Gastrocnemius medialis (tissue), 4 donors: ENCODE measurements around the gene GABBR2. TPM values are rescaled to one million over a fixed set of nuclear protein-coding genes. Genes with fewer than 3 reads are reported as not detected.

Experiments
- ATAC-seq, 2 donors: fragments of 150-250 bp; one replicate each; pipeline ENCODE4 v1.9.1; 2016
- DNase-seq, 2 donors: peaks; one replicate each; pipeline ENCODE4 v3.0.0-alpha.2; 2019
- H3K27ac ChIP-seq, 4 donors: fragments of 200-600 bp; sonication (generic); 1 replicate in 1 of 4; 2 replicates in 3 of 4; pipeline ENCODE4 v1.5.1; 2016 to 2018; ENCODE audit warnings: mild to moderate bottlenecking in 2 of 4, moderate library complexity in 1 of 4
- H3K27me3 ChIP-seq, 3 donors: fragments of 200-600 bp; sonication (generic) in 2 of 3; 1 replicate in 1 of 3; 2 replicates in 2 of 3; pipeline versions ENCODE4 v1.5.1 to v1.6.0; 2016 to 2019; ENCODE audit warnings: mild to moderate bottlenecking in 1 of 3, moderate library complexity in 1 of 3
- H3K36me3 ChIP-seq, 2 donors: fragments of 200-600 bp; sonication (generic) in 1 of 2; one replicate each; pipeline ENCODE4 v1.5.1; 2017 to 2018
- H3K4me1 ChIP-seq, 2 donors: fragments of 200-600 bp; sonication (generic) in 1 of 2; one replicate each; pipeline ENCODE4 v1.5.1; 2016 to 2017; ENCODE audit warnings: mild to moderate bottlenecking in 2 of 2
- H3K4me3 ChIP-seq, 4 donors: fragments of 200-600 bp; sonication (generic) in 3 of 4; 1 replicate in 1 of 4; 2 replicates in 3 of 4; pipeline ENCODE4 v1.5.1; 2016 to 2019; ENCODE audit warnings: mild to moderate bottlenecking in 2 of 4
- H3K9me3 ChIP-seq, 3 donors: fragments of 200-600 bp; sonication (generic) in 2 of 3; 1 replicate in 1 of 3; 2 replicates in 2 of 3; pipeline ENCODE4 v1.5.1; 2016 to 2019
- POLR2A ChIP-seq, 2 donors: fragments of 450-650 bp; IDR thresholded peaks; one replicate each; pipeline ENCODE4 v1.6.1; 2017; ENCODE audit warnings: antibody characterized with exemption in 2 of 2, mild to moderate bottlenecking in 2 of 2, moderate library complexity in 2 of 2
- in situ Hi-C, 4 donors: fragments of 200-750 bp; cut with MboI; loops; one replicate each; pipeline versions ENCODE4 v1.15.0 to v1.8.0; 2017; ENCODE audit warnings: low sequenced_read_pairs in 4 of 4
- intact Hi-C: fragments of 100-400 bp; cut with DNase I; formaldehyde crosslinking; loops from one replicate; pipeline ENCODE4 v1.15.1; 2023; ENCODE audit warnings: low total_unique reads
- total RNA-seq, 4 donors: library from RNA; depleted of rRNA; stranded (reverse); fragments of >200 nt; gene quantifications; one replicate each; pipeline versions ENCODE4 v1.1.0 to v1.2.3, GENCODE V29; 2016
- TF ChIP-seq, protein P1 (sequence below), 5 experiments: fragments of 450-650 bp in 3 of 5; fragments of 200-600 bp in 2 of 5; sonication (generic) in 2 of 5; IDR thresholded peaks in 4 of 5; conservative IDR thresholded peaks in 1 of 5; 1 replicate in 4 of 5; 2 replicates in 1 of 5; pipeline ENCODE4 v1.5.1; 2016 to 2019; ENCODE audit warnings: antibody characterized with exemption in 5 of 5, mild to moderate bottlenecking in 3 of 5, moderate library complexity in 3 of 5

Gene GABBR2
- total RNA-seq, 4 donors from 2014 or later: 0.46 to 0.80 TPM; not detected in 2

DNA sequence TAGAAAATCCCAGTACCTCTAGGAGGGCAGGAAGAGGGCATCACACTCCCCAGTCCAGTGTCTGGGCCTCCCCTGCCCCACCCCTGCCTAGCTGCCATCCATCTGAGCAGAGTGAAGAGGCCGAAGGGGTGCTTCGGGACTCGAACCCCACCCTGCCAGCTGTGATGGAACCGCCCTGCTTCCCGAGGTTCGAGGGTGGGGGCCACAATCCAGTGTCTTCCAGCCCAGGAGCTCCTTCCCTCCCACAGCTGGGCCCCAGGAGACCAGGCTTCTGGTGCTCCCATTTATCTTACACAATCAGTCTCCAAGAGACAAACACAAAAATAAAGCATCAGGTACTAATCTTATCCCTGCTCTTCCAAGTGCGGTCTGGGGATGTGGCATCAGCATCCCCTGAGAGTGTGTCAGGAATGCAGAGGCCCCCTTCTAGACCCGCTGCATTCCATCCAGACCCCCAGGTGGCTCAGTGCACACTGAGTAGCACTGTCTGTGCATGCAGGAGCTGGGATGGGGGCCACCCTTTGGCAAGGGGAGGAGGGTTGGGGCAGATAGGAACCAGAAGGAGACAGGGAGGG is 330.4 kb downstream of the GABBR2 start:
- TF ChIP-seq POLR2A (IDR thresholded peaks at IDR 0.05): no peak
- TF ChIP-seq, protein P1, sequence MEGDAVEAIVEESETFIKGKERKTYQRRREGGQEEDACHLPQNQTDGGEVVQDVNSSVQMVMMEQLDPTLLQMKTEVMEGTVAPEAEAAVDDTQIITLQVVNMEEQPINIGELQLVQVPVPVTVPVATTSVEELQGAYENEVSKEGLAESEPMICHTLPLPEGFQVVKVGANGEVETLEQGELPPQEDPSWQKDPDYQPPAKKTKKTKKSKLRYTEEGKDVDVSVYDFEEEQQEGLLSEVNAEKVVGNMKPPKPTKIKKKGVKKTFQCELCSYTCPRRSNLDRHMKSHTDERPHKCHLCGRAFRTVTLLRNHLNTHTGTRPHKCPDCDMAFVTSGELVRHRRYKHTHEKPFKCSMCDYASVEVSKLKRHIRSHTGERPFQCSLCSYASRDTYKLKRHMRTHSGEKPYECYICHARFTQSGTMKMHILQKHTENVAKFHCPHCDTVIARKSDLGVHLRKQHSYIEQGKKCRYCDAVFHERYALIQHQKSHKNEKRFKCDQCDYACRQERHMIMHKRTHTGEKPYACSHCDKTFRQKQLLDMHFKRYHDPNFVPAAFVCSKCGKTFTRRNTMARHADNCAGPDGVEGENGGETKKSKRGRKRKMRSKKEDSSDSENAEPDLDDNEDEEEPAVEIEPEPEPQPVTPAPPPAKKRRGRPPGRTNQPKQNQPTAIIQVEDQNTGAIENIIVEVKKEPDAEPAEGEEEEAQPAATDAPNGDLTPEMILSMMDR (IDR thresholded peaks at IDR 0.05 in 4 of 5, conservative IDR thresholded peaks at IDR 0.05 in 1 of 5): no peak
- H3K27me3 ChIP-seq: no peaks in the 10 kb centered on the region
- intact Hi-C loops: no loop called here
- ATAC-seq: no peak
- H3K36me3 ChIP-seq: no peaks in the 10 kb centered on the region
- DNase-seq: no peak
- H3K4me3 ChIP-seq: no peak overlapping the region
- in situ Hi-C loops: no loop called here
- H3K9me3 ChIP-seq: no peaks in the 10 kb centered on the region
- H3K4me1 ChIP-seq: no peaks in the 10 kb centered on the region
- H3K27ac ChIP-seq: no peak overlapping the region

- no peak for TF ChIP-seq POLR2A (IDR thresholded peaks at IDR 0.05)
- TF ChIP-seq, protein P1 (IDR thresholded peaks at IDR 0.05 in 4 of 5, conservative IDR thresholded peaks at IDR 0.05 in 1 of 5): no peak
- in situ Hi-C loops (no loop called here), intact Hi-C loops (no loop called here)
- Histone ChIP-seq H3K4me3 (no peak overlapping the region), H3K4me1 (no peaks in the 10 kb centered on the region), H3K9me3 (no peaks in the 10 kb centered on the region), H3K27me3 (no peaks in the 10 kb centered on the region), H3K27ac (no peak overlapping the region), H3K36me3 (no peaks in the 10 kb centered on the region)
- ATAC-seq (no peak), DNase-seq (no peak)
Observed at GRCh38 chr9:98375138-98375726, 333.5 kb downstream of the GABBR2 start.

DNA sequence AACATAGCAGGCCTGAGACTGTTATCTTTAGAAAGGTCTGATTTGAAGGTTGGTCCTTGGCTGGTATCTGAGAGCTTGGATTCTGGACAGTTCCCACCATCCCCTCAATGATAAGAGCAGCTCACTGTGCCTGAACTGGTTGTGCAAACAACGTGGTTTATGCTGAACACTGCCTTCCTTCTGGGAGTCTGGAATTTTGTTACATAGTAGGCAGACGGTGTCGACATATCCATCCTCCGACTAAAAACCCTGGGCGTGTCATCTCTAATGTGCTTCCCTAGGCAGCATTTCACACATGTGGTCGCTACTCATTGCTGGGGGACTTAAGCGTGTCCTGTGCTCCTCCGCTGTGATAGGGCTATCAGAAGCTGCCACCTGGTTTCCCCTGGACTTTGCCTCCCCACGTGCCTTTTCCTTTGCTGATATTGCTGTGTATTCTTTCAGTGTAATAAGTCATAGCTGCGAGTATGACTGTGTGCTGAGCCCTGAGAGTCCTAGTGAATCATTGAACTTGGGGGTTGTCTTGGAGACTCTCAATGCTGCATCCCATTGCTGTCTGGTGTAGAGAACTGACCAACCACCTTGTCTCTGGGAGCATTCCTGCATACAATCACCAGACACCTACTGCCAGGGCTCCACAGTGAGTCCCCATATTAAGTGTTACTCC is 334.2 kb downstream of the GABBR2 start:
- Histone ChIP-seq H3K27ac (no peak overlapping the region), H3K4me3 (no peak overlapping the region), H3K36me3 (no peaks in the 10 kb centered on the region), H3K4me1 (no peaks in the 10 kb centered on the region), H3K9me3 (no peaks in the 10 kb centered on the region), H3K27me3 (no peaks in the 10 kb centered on the region)
- intact Hi-C loops (no loop called here), in situ Hi-C loops (no loop called here)
- TF ChIP-seq, protein P1 (IDR thresholded peaks at IDR 0.05 in 4 of 5, conservative IDR thresholded peaks at IDR 0.05 in 1 of 5): no peak
- TF ChIP-seq POLR2A (IDR thresholded peaks at IDR 0.05): no peak
- ATAC-seq (no peak), DNase-seq (no peak)

- DNase-seq (no peak), ATAC-seq (no peak)
- Histone ChIP-seq H3K9me3 (no peaks in the 10 kb centered on the region), H3K36me3 (no peaks in the 10 kb centered on the region), H3K4me1 (no peaks in the 10 kb centered on the region), H3K4me3 (no peak overlapping the region), H3K27me3 (no peaks in the 10 kb centered on the region), H3K27ac (no peak overlapping the region)
- in situ Hi-C loops: no loop called here
- TF ChIP-seq, protein P1 (IDR thresholded peaks at IDR 0.05 in 4 of 5, conservative IDR thresholded peaks at IDR 0.05 in 1 of 5): no peak
- TF ChIP-seq POLR2A (IDR thresholded peaks at IDR 0.05): no peak
- intact Hi-C loops: no loop called here
Observed at GRCh38 chr9:98373609-98374008, 335.1 kb downstream of the GABBR2 start.
